Measurements from ENCODE around the gene RBM3.
A peak's percentile ranks its signal among the peaks of the same experiment; 100 is the strongest.
"Not testable (repeated sequence)": the region's sequence is repeated elsewhere in the genome, so short reads cannot be mapped to it uniquely, and the experiment has no call there.

Gene RBM3
- long read RNA-seq, transcript RBM3-204 (8 exons, 1,375 nt) = minor isoform, 19 of 1,735 reads
- long read RNA-seq, transcript RBM3-203 (7 exons, 2,162 nt) = major isoform, 1,550 of 1,735 reads
- long read RNA-seq, transcript RBM3-208 (6 exons, 724 nt) = minor isoform, 16 of 1,735 reads
- long read RNA-seq, partial matches to known transcripts = 12 of 1,735 reads
- long read RNA-seq, other reads (novel, unspliced or antisense) = 134 of 1,735 reads

DNA sequence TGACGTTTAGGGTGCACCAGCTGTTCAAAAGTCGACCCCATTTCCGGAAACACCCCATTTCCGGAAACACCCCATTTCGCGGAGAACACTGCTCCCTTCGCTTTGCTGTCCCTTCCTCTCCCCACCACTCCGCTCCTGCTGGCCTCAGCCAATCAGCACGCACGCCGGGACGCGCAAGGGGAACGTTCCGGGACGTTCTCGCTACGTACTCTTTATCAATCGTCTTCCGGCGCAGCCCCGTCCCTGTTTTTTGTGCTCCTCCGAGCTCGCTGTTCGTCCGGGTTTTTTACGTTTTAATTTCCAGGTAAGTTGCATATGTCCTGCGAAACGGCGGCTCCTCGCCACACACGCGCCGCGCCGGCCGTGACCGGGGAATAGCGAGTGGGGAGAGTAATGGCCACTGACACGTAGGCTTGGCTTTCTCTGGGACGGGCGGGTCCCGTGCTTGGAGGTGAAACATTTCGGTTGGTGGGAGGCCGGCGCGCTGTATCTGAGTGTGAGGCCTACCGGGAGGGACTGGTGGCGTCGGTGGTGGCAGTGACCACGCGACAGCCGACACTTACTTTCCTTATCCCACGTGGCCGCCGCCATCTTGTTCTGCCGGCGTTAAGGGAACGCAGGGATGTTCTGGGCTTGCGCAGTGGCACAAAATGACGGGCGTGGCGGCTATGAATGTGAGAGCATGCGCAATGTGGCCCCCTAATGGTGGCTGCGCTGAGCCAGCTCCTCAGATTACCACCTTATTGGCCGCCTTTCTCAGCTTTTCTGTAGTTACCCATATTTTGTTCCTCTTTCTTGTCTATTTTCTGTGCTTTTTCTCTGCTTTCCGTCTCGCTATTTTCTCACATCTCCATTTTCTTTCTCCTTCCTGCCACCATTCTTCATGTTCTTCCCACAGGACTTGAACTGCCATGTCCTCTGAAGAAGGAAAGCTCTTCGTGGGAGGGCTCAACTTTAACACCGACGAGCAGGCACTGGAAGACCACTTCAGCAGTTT, at the start of gene RBM3:
TSS of gene RBM3 (plus strand) at position 215 of the 997 bp plus-strand sequence. CDS start at position 912, 697 bp downstream.
- H3K27me3 ChIP-seq (ENCODE audit: insufficient read depth, poor library complexity, severe bottlenecking) = no peaks in the 10 kb centered on the region
- H3K27ac ChIP-seq (replicated peaks) = peak within 1 kb of the TSS; percentile 100
- peak; percentile 89 for TF ChIP-seq GABPA (IDR thresholded peaks at IDR 0.05; ENCODE audit: low read depth)
- TF ChIP-seq, protein P1, sequence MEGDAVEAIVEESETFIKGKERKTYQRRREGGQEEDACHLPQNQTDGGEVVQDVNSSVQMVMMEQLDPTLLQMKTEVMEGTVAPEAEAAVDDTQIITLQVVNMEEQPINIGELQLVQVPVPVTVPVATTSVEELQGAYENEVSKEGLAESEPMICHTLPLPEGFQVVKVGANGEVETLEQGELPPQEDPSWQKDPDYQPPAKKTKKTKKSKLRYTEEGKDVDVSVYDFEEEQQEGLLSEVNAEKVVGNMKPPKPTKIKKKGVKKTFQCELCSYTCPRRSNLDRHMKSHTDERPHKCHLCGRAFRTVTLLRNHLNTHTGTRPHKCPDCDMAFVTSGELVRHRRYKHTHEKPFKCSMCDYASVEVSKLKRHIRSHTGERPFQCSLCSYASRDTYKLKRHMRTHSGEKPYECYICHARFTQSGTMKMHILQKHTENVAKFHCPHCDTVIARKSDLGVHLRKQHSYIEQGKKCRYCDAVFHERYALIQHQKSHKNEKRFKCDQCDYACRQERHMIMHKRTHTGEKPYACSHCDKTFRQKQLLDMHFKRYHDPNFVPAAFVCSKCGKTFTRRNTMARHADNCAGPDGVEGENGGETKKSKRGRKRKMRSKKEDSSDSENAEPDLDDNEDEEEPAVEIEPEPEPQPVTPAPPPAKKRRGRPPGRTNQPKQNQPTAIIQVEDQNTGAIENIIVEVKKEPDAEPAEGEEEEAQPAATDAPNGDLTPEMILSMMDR (IDR thresholded peaks at IDR 0.05; ENCODE audit: insufficient read depth, low read length) = peak; percentile 0
- TF ChIP-seq, protein P2, sequence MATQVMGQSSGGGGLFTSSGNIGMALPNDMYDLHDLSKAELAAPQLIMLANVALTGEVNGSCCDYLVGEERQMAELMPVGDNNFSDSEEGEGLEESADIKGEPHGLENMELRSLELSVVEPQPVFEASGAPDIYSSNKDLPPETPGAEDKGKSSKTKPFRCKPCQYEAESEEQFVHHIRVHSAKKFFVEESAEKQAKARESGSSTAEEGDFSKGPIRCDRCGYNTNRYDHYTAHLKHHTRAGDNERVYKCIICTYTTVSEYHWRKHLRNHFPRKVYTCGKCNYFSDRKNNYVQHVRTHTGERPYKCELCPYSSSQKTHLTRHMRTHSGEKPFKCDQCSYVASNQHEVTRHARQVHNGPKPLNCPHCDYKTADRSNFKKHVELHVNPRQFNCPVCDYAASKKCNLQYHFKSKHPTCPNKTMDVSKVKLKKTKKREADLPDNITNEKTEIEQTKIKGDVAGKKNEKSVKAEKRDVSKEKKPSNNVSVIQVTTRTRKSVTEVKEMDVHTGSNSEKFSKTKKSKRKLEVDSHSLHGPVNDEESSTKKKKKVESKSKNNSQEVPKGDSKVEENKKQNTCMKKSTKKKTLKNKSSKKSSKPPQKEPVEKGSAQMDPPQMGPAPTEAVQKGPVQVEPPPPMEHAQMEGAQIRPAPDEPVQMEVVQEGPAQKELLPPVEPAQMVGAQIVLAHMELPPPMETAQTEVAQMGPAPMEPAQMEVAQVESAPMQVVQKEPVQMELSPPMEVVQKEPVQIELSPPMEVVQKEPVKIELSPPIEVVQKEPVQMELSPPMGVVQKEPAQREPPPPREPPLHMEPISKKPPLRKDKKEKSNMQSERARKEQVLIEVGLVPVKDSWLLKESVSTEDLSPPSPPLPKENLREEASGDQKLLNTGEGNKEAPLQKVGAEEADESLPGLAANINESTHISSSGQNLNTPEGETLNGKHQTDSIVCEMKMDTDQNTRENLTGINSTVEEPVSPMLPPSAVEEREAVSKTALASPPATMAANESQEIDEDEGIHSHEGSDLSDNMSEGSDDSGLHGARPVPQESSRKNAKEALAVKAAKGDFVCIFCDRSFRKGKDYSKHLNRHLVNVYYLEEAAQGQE (IDR thresholded peaks at IDR 0.05; ENCODE audit: insufficient replicate concordance, low read depth) = peak; percentile 49
- peak; percentile 81 for TF ChIP-seq POLR2AphosphoS5 (IDR thresholded peaks at IDR 0.05; ENCODE audit: low read depth)
- no peak for TF ChIP-seq SPI1 (IDR thresholded peaks at IDR 0.05; ENCODE audit: borderline replicate concordance, low read depth)
- peak within 1 kb of the TSS; percentile 64 for H3K4me3 ChIP-seq (replicated peaks; ENCODE audit: insufficient read depth, low read length)
- peak; percentile 82 to 95 for DNase-seq (ENCODE audit: low read depth in 1 of 2, low spot score in 1 of 2)

DNA sequence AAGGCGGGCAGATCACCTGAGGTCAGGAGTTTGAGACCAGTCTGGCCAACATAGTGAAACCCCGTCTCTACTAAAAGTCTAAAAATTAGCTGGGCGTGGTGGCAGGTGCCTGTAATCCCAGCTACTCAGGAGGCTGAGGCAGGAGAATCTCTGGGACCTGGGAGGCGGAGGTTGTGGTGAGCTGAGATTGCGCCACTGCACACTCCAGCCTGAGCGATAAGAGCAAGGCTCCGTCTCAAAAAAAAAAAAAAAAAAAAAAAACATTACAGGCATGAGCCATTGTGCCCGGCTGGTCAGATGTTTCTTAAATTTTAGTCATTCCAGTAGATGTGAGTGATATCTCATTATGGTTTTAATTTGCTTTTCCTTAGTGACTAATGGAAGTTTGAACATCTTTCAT, 48.4 kb upstream of the RBM3 start:
- not testable (repeated sequence) for H3K27ac ChIP-seq (replicated peaks); H3K27me3 ChIP-seq (ENCODE audit: insufficient read depth, poor library complexity, severe bottlenecking); DNase-seq (ENCODE audit: low read depth in 1 of 2, low spot score in 1 of 2); H3K4me3 ChIP-seq (replicated peaks; ENCODE audit: insufficient read depth, low read length)

- Histone ChIP-seq H3K27ac (replicated peaks) (no peak overlapping the region), H3K27me3 (ENCODE audit: insufficient read depth, poor library complexity, severe bottlenecking) (no peaks in the 10 kb centered on the region), H3K4me3 (replicated peaks; ENCODE audit: insufficient read depth, low read length) (no peak overlapping the region)
- DNase-seq (ENCODE audit: low read depth in 1 of 2, low spot score in 1 of 2) = no peak
- TF ChIP-seq, protein P2 (IDR thresholded peaks at IDR 0.05; ENCODE audit: insufficient replicate concordance, low read depth) = no peak
- TF ChIP-seq GABPA (IDR thresholded peaks at IDR 0.05; ENCODE audit: low read depth) (no peak), SPI1 (IDR thresholded peaks at IDR 0.05; ENCODE audit: borderline replicate concordance, low read depth) (no peak), POLR2AphosphoS5 (IDR thresholded peaks at IDR 0.05; ENCODE audit: low read depth) (no peak)
- TF ChIP-seq, protein P1 (IDR thresholded peaks at IDR 0.05; ENCODE audit: insufficient read depth, low read length) = no peak
These were observed 43.5 kb upstream of the RBM3 start for GRCh38 chrX:48530736-48531135.

DNA sequence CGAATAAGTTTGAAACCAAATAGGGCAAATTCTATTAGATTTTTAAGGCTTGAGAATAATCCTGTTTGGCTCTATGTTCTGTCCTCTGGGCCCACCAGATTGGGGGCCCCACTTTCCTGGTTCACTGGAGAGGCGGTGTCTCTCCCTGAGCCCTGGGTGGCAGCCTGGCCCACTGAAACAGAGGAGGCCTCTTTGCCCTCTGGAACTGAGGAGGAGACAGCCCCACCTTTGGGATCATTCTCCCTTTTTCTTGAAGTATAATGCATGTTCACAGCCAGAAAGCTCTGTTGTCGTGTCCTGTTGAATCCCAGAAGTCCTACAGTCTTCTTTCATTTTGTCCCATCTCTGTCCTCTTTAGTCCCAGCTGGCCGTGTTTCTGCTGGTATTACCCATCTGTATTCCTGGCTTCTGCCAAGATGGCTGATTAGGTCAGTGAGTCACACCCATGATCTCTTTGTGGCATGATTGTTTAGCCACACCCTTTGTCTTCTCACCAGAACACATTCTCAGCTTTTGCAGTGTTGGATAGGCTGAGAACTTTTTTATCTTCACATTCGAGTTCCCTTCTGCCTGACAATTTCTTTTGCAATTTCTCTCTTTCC, 42.8 kb upstream of the RBM3 start:
- DNase-seq (ENCODE audit: low read depth in 1 of 2, low spot score in 1 of 2) = no peak
- no peak for TF ChIP-seq SPI1 (IDR thresholded peaks at IDR 0.05; ENCODE audit: borderline replicate concordance, low read depth)
- no peak for TF ChIP-seq POLR2AphosphoS5 (IDR thresholded peaks at IDR 0.05; ENCODE audit: low read depth)
- TF ChIP-seq, protein P2 (IDR thresholded peaks at IDR 0.05; ENCODE audit: insufficient replicate concordance, low read depth) = no peak
- no peak for TF ChIP-seq GABPA (IDR thresholded peaks at IDR 0.05; ENCODE audit: low read depth)
- TF ChIP-seq, protein P1 (IDR thresholded peaks at IDR 0.05; ENCODE audit: insufficient read depth, low read length) = no peak
- Histone ChIP-seq H3K27me3 (ENCODE audit: insufficient read depth, poor library complexity, severe bottlenecking) (no peaks in the 10 kb centered on the region), H3K4me3 (replicated peaks; ENCODE audit: insufficient read depth, low read length) (no peak overlapping the region), H3K27ac (replicated peaks) (peak overlapping the region; percentile 53)
